Endothelial cell (in vitro differentiated cells): ENCODE measurements around the gene SPTBN4. TPM values are rescaled to one million over a fixed set of nuclear protein-coding genes. Genes with fewer than 3 reads are reported as not detected.
"Not testable (repeated sequence)": the region's sequence is repeated elsewhere in the genome, so short reads cannot be mapped to it uniquely, and the experiment has no call there.

Experiments
- DNase-seq: peaks from one replicate; pipeline ENCODE4 v3.0.0; 2021; ENCODE audit warnings: low spot score
- H3K27ac Mint-ChIP-seq: one replicate; pipeline ENCODE4 v1.8.0; 2021; ENCODE audit warnings: mixed read lengths, inconsistent platforms; ENCODE audit not compliant: unreplicated experiment
- H3K27me3 Mint-ChIP-seq: one replicate; pipeline ENCODE4 v1.8.0; 2021; ENCODE audit warnings: mild to moderate bottlenecking, moderate library complexity, mixed read lengths, inconsistent platforms; ENCODE audit not compliant: unreplicated experiment
- H3K36me3 Mint-ChIP-seq: one replicate; pipeline ENCODE4 v1.8.0; 2021; ENCODE audit warnings: mild to moderate bottlenecking, low read depth, mixed read lengths, inconsistent platforms; ENCODE audit not compliant: unreplicated experiment
- H3K4me1 Mint-ChIP-seq: one replicate; pipeline ENCODE4 v1.8.0; 2021; ENCODE audit warnings: mild to moderate bottlenecking, mixed read lengths, inconsistent platforms; ENCODE audit not compliant: unreplicated experiment
- H3K4me3 Mint-ChIP-seq: one replicate; pipeline ENCODE4 v1.8.0; 2021; ENCODE audit warnings: mild to moderate bottlenecking, mixed read lengths, inconsistent platforms; ENCODE audit not compliant: unreplicated experiment
- H3K9me3 Mint-ChIP-seq: one replicate; pipeline ENCODE4 v1.8.0; 2021; ENCODE audit warnings: mixed read lengths, inconsistent platforms; ENCODE audit not compliant: unreplicated experiment
- CTCF ChIP-seq: fragments of 200-600 bp; sonication (generic); IDR thresholded peaks from one replicate; pipeline ENCODE4 v1.5.0; 2021; ENCODE audit warnings: antibody characterized with exemption; ENCODE audit not compliant: unreplicated experiment
- total RNA-seq: library from RNA; stranded (reverse); fragmentation: NEBNext Ultra II Directional; extraction: Animal tissue kit (Norgen Biotek cat#: 25700); gene quantifications from one replicate; pipeline ENCODE4 v1.2.1, GENCODE V29; 2021; ENCODE audit not compliant: unreplicated experiment

The SPTBN4 gene
- total RNA-seq, 1 donor from 2014 or later = 0.49 TPM

- peaks cover 8% of the 10 kb centered on the region for H3K27me3 Mint-ChIP-seq
- H3K9me3 Mint-ChIP-seq = no peaks in the 10 kb centered on the region
- no peak for DNase-seq
- no peaks in the 10 kb centered on the region for H3K36me3 Mint-ChIP-seq
- no peak overlapping the region for H3K27ac Mint-ChIP-seq
- no peaks in the 10 kb centered on the region for H3K4me1 Mint-ChIP-seq
- TF ChIP-seq CTCF = no peak
- H3K4me3 Mint-ChIP-seq = no peak overlapping the region
Observed at GRCh38 chr19:40472516-40472915, 5.7 kb downstream of the SPTBN4 start.

GRCh38 chr19:40474737-40475136, 7.9 kb downstream of the SPTBN4 start:
- H3K27me3 Mint-ChIP-seq = peaks cover 3% of the 10 kb centered on the region
- H3K27ac Mint-ChIP-seq = no peak overlapping the region
- no peak for DNase-seq
- H3K36me3 Mint-ChIP-seq = no peaks in the 10 kb centered on the region
- H3K9me3 Mint-ChIP-seq = no peaks in the 10 kb centered on the region
- no peak overlapping the region for H3K4me3 Mint-ChIP-seq
- TF ChIP-seq CTCF = no peak
- H3K4me1 Mint-ChIP-seq = no peaks in the 10 kb centered on the region

- H3K36me3 Mint-ChIP-seq, H3K27me3 Mint-ChIP-seq, DNase-seq, H3K27ac Mint-ChIP-seq, H3K4me3 Mint-ChIP-seq, H3K9me3 Mint-ChIP-seq, H3K4me1 Mint-ChIP-seq: not testable (repeated sequence)
Observed at GRCh38 chr19:40475878-40476644, 9.3 kb downstream of the SPTBN4 start.

GRCh38 chr19:40486017-40486416, 19.2 kb downstream of the SPTBN4 start:
- Mint-ChIP-seq H3K4me3 (no peak overlapping the region), H3K27ac (no peak overlapping the region), H3K36me3 (peaks cover 2% of the 10 kb centered on the region), H3K27me3 (peaks cover 2% of the 10 kb centered on the region), H3K9me3 (peaks cover 2% of the 10 kb centered on the region), H3K4me1 (no peaks in the 10 kb centered on the region)
- no peak for TF ChIP-seq CTCF
- no peak for DNase-seq

GRCh38 chr19:40489882-40490230, 23.1 kb downstream of the SPTBN4 start:
- Mint-ChIP-seq H3K9me3 (peaks cover 4% of the 10 kb centered on the region), H3K27ac (no peak overlapping the region), H3K4me1 (no peaks in the 10 kb centered on the region), H3K4me3 (no peak overlapping the region), H3K27me3 (peaks cover 2% of the 10 kb centered on the region), H3K36me3 (peaks cover 4% of the 10 kb centered on the region)
- no peak for TF ChIP-seq CTCF
- no peak for DNase-seq
